Brain microvascular endothelial cell (primary cell): ENCODE results near the gene USP49.
A peak's percentile ranks its signal among the peaks of the same experiment; 100 is the strongest.

Experiments used
- DNase-seq: peaks from one replicate; pipeline ENCODE4 v3.0.0-alpha.2; 2020
- H3K27ac ChIP-seq: fragments of 250-450 bp; sonication (Bioruptor Pico); 2 replicates; pipeline ENCODE4 v1.5.1; 2020; ENCODE audit warnings: mild to moderate bottlenecking, moderate library complexity
- H3K27me3 ChIP-seq: fragments of 250-450 bp; sonication (Bioruptor Pico); replicated peaks from 2 replicates; pipeline ENCODE4 v1.5.1; 2020; ENCODE audit warnings: mild to moderate bottlenecking
- H3K36me3 ChIP-seq: fragments of 250-450 bp; sonication (Bioruptor Pico); replicated peaks from 2 replicates; pipeline ENCODE4 v1.5.1; 2020; ENCODE audit warnings: mild to moderate bottlenecking
- H3K4me3 ChIP-seq: 2 replicates; pipeline ENCODE4 v1.5.1; 2011; ENCODE audit warnings: low read depth, mild to moderate bottlenecking, control low read depth, low read length, moderate library complexity
- CTCF ChIP-seq: IDR thresholded peaks from 2 replicates; pipeline ENCODE4 v1.5.1; 2011; ENCODE audit warnings: low read depth, mild to moderate bottlenecking, moderate library complexity, low read length, control low read depth, inconsistent platforms; ENCODE audit errors: missing control alignments
- in situ Hi-C: cut with HindIII; loops from 2 replicates; pipeline ENCODE4 v1.10.0; 2017; ENCODE audit warnings: low sequenced_read_pairs, low pct_ligation_motif_present

The USP49 gene

GRCh38 chr6:41759905-41760579, 135.1 kb downstream of the USP49 start:
- in situ Hi-C loops: no loop called here
- no peak for TF ChIP-seq CTCF
- no peaks in the 10 kb centered on the region for H3K36me3 ChIP-seq
- DNase-seq: no peak
- H3K27ac ChIP-seq: no peak overlapping the region
- H3K4me3 ChIP-seq: no peak overlapping the region
- no peaks in the 10 kb centered on the region for H3K27me3 ChIP-seq

GRCh38 chr6:41759106-41759904, 135.9 kb downstream of the USP49 start:
- in situ Hi-C loops: no loop called here
- H3K27me3 ChIP-seq: no peaks in the 10 kb centered on the region
- no peak overlapping the region for H3K4me3 ChIP-seq
- TF ChIP-seq CTCF: no peak
- H3K27ac ChIP-seq: no peak overlapping the region
- no peaks in the 10 kb centered on the region for H3K36me3 ChIP-seq
- DNase-seq: no peak

- Histone ChIP-seq H3K4me3 (no peak overlapping the region), H3K27me3 (no peaks in the 10 kb centered on the region), H3K27ac (no peak overlapping the region), H3K36me3 (no peaks in the 10 kb centered on the region)
- DNase-seq: no peak
- in situ Hi-C loops: no loop called here
- TF ChIP-seq CTCF: no peak
Observed at GRCh38 chr6:41758641-41759035, 136.5 kb downstream of the USP49 start.

- Histone ChIP-seq H3K4me3 (no peak overlapping the region), H3K27me3 (no peaks in the 10 kb centered on the region), H3K36me3 (no peaks in the 10 kb centered on the region), H3K27ac (no peak overlapping the region)
- DNase-seq: peak; percentile 25
- in situ Hi-C loops: no loop called here
- TF ChIP-seq CTCF: no peak
Observed at GRCh38 chr6:41757931-41758640, 137.1 kb downstream of the USP49 start.

- in situ Hi-C loops: no loop called here
- Histone ChIP-seq H3K36me3 (no peaks in the 10 kb centered on the region), H3K4me3 (no peak overlapping the region), H3K27ac (no peak overlapping the region), H3K27me3 (no peaks in the 10 kb centered on the region)
- no peak for TF ChIP-seq CTCF
- DNase-seq: no peak
Observed at GRCh38 chr6:41757271-41757670, 137.9 kb downstream of the USP49 start.
